HepG2 (cell line): ENCODE results near the gene AP1M2. TPM values are rescaled to one million over a fixed set of nuclear protein-coding genes. Genes with fewer than 3 reads are reported as not detected.

Experiments
- ATF7 ChIP-seq, 2 experiments: fragments of 450-650 bp in 1 of 2; sonication (generic) in 1 of 2; formaldehyde crosslinking in 1 of 2; IDR thresholded peaks; 2 replicates each; pipeline versions ENCODE4 v1.4.0 to v1.6.1; 2016 to 2020; ENCODE audit warnings: antibody characterized with exemption in 1 of 2, mild to moderate bottlenecking in 1 of 2, missing genetic modification reagents in 1 of 2
- BCL6 ChIP-seq: IDR thresholded peaks from 2 replicates; pipeline ENCODE4 v1.6.1; 2016; ENCODE audit warnings: missing genetic modification reagents, missing compliant biosample characterization
- JUNB ChIP-seq: sonication (generic); formaldehyde crosslinking; IDR thresholded peaks from 2 replicates; pipeline ENCODE4 v1.8.0; 2022; ENCODE audit warnings: missing genetic modification reagents, mild to moderate bottlenecking, borderline replicate concordance
- KAT8 ChIP-seq: IDR thresholded peaks from 2 replicates; pipeline ENCODE4 v1.6.1; 2016; ENCODE audit warnings: missing genetic modification reagents, missing compliant biosample characterization
- MLX ChIP-seq: IDR thresholded peaks from 2 replicates; pipeline ENCODE4 v1.6.1; 2016
- RFX5 ChIP-seq: IDR thresholded peaks from 2 replicates; pipeline ENCODE4 v1.6.1; 2011; ENCODE audit warnings: low read depth, low read length, improper control_type of control experiment
- SKIL ChIP-seq: sonication (generic); formaldehyde crosslinking; IDR thresholded peaks from 2 replicates; pipeline ENCODE4 v1.8.0; 2022; ENCODE audit warnings: missing genetic modification reagents, mild to moderate bottlenecking, moderate library complexity, borderline replicate concordance
- WIZ ChIP-seq: sonication (generic); formaldehyde crosslinking; IDR thresholded peaks from 2 replicates; pipeline ENCODE4 v1.5.1; 2020; ENCODE audit warnings: mild to moderate bottlenecking, missing genetic modification reagents
- ZBTB39 ChIP-seq: sonication (generic); formaldehyde crosslinking; IDR thresholded peaks from 2 replicates; pipeline ENCODE4 v1.5.0; 2020; ENCODE audit warnings: missing genetic modification reagents
- ZMYM3 ChIP-seq: sonication (generic); formaldehyde crosslinking; IDR thresholded peaks from 2 replicates; pipeline ENCODE4 v1.5.1; 2020; ENCODE audit warnings: mild to moderate bottlenecking, missing genetic modification reagents
- ZNF878 ChIP-seq: sonication (generic); formaldehyde crosslinking; IDR thresholded peaks from 2 replicates; pipeline ENCODE4 v1.8.1; 2023; ENCODE audit warnings: mild to moderate bottlenecking, missing genetic modification reagents, moderate library complexity
- polyA plus RNA-seq, 8 experiments: library from polyadenylated mRNA; depleted of rRNA in 3 of 8; stranded (reverse) in 7 of 8; unstranded in 1 of 8; fragments of >200 nt; fragmentation: Illumina TruSeq in 4 of 8; extraction: Trizol in 4 of 8; gene quantifications; 2 replicates each; pipeline versions ENCODE4 v1.2.1 to v1.2.3, GENCODE V29; 2011 to 2016; ENCODE audit warnings: low read depth in 4 of 8, missing spikeins in 1 of 8, mixed read lengths in 1 of 8; ENCODE audit not compliant: insufficient read depth in 1 of 8
- total RNA-seq, 5 experiments: library from RNA; depleted of rRNA; stranded (reverse); fragments of >200 nt; fragmentation: Illumina TruSeq; extraction: Trizol; gene quantifications; 2 replicates each; pipeline ENCODE4 v1.2.3, GENCODE V29; 2016; ENCODE audit warnings: low read depth in 1 of 5
- TF ChIP-seq, protein P1 (sequence below): IDR thresholded peaks from 2 replicates; pipeline ENCODE4 v1.6.1; 2012; ENCODE audit warnings: low read depth, low read length, improper control_type of control experiment
- TF ChIP-seq, protein P2 (sequence below): sonication (generic); formaldehyde crosslinking; IDR thresholded peaks from 2 replicates; pipeline ENCODE4 v1.8.1; 2023; ENCODE audit warnings: mild to moderate bottlenecking, missing genetic modification reagents
- TF ChIP-seq, protein P3 (sequence below): sonication (generic); formaldehyde crosslinking; IDR thresholded peaks from 2 replicates; pipeline ENCODE4 v1.5.0; 2020; ENCODE audit warnings: missing genetic modification reagents, mild to moderate bottlenecking, borderline replicate concordance
- TF ChIP-seq, protein P4 (sequence below), 2 experiments: IDR thresholded peaks; 2 replicates each; pipeline ENCODE4 v1.6.1; 2011 to 2012; ENCODE audit warnings: low read length in 2 of 2, borderline replicate concordance in 1 of 2, low read depth in 1 of 2, mild to moderate bottlenecking in 1 of 2, moderate library complexity in 1 of 2

AP1M2 gene
- total and polyA plus RNA-seq, 2 of the 13 experiments (the other 11 are each of a cell fraction or from before 2014, with no cell fraction given) = 6.3 to 76.8 TPM

- TF ChIP-seq, protein P1, sequence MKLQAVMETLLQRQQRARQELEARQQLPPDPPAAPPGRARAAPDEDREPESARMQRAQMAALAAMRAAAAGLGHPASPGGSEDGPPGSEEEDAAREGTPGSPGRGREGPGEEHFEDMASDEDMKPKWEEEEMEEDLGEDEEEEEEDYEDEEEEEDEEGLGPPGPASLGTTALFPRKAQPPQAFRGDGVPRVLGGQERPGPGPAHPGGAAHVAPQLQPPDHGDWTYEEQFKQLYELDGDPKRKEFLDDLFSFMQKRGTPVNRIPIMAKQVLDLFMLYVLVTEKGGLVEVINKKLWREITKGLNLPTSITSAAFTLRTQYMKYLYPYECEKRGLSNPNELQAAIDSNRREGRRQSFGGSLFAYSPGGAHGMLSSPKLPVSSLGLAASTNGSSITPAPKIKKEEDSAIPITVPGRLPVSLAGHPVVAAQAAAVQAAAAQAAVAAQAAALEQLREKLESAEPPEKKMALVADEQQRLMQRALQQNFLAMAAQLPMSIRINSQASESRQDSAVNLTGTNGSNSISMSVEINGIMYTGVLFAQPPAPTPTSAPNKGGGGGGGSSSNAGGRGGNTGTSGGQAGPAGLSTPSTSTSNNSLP = no peak
- TF ChIP-seq BCL6 (CRISPR knock-in tag) = no peak
- TF ChIP-seq ZNF878 (CRISPR knock-in tag) = no peak
- no peak for TF ChIP-seq WIZ (CRISPR knock-in tag)
- peak; percentile 21; the same call in 1 of the 2 replicates for TF ChIP-seq ZMYM3 (CRISPR knock-in tag)
- no peak for TF ChIP-seq MLX (CRISPR knock-in tag)
- no peak for TF ChIP-seq KAT8 (CRISPR knock-in tag)
- TF ChIP-seq, protein P2, sequence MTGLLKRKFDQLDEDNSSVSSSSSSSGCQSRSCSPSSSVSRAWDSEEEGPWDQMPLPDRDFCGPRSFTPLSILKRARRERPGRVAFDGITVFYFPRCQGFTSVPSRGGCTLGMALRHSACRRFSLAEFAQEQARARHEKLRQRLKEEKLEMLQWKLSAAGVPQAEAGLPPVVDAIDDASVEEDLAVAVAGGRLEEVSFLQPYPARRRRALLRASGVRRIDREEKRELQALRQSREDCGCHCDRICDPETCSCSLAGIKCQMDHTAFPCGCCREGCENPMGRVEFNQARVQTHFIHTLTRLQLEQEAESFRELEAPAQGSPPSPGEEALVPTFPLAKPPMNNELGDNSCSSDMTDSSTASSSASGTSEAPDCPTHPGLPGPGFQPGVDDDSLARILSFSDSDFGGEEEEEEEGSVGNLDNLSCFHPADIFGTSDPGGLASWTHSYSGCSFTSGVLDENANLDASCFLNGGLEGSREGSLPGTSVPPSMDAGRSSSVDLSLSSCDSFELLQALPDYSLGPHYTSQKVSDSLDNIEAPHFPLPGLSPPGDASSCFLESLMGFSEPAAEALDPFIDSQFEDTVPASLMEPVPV (CRISPR knock-in tag) = no peak
- TF ChIP-seq, protein P3, sequence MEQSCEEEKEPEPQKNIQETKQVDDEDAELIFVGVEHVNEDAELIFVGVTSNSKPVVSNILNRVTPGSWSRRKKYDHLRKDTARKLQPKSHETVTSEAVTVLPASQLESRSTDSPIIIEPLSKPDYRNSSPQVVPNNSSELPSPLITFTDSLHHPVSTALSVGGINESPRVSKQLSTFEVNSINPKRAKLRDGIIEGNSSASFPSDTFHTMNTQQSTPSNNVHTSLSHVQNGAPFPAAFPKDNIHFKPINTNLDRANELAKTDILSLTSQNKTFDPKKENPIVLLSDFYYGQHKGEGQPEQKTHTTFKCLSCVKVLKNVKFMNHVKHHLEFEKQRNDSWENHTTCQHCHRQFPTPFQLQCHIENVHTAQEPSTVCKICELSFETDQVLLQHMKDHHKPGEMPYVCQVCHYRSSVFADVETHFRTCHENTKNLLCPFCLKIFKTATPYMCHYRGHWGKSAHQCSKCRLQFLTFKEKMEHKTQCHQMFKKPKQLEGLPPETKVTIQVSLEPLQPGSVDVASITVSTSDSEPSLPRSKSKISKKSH (CRISPR knock-in tag) = no peak
- TF ChIP-seq SKIL (CRISPR knock-in tag) = no peak
- TF ChIP-seq ZBTB39 = no peak
- no peak for TF ChIP-seq JUNB (CRISPR knock-in tag)
- TF ChIP-seq RFX5 = no peak
- TF ChIP-seq, protein P4, sequence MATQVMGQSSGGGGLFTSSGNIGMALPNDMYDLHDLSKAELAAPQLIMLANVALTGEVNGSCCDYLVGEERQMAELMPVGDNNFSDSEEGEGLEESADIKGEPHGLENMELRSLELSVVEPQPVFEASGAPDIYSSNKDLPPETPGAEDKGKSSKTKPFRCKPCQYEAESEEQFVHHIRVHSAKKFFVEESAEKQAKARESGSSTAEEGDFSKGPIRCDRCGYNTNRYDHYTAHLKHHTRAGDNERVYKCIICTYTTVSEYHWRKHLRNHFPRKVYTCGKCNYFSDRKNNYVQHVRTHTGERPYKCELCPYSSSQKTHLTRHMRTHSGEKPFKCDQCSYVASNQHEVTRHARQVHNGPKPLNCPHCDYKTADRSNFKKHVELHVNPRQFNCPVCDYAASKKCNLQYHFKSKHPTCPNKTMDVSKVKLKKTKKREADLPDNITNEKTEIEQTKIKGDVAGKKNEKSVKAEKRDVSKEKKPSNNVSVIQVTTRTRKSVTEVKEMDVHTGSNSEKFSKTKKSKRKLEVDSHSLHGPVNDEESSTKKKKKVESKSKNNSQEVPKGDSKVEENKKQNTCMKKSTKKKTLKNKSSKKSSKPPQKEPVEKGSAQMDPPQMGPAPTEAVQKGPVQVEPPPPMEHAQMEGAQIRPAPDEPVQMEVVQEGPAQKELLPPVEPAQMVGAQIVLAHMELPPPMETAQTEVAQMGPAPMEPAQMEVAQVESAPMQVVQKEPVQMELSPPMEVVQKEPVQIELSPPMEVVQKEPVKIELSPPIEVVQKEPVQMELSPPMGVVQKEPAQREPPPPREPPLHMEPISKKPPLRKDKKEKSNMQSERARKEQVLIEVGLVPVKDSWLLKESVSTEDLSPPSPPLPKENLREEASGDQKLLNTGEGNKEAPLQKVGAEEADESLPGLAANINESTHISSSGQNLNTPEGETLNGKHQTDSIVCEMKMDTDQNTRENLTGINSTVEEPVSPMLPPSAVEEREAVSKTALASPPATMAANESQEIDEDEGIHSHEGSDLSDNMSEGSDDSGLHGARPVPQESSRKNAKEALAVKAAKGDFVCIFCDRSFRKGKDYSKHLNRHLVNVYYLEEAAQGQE (IDR thresholded peaks at IDR 0.05; ENCODE audit: borderline replicate concordance in 1 of 2, low read depth in 1 of 2, low read length in 2 of 2) = no peak
- TF ChIP-seq ATF7 (IDR thresholded peaks at IDR 0.05) = no peak
- no peak for TF ChIP-seq ATF7 (CRISPR knock-in tag; IDR thresholded peaks at IDR 0.05)
Observed at GRCh38 chr19:10544753-10545251, 42.3 kb downstream of the AP1M2 start (continued).
